Heart left ventricle (tissue), 13 donors: ENCODE results near the gene RNF123.

Experiments used
- POLR2A ChIP-seq, 2 donors: fragments of 450-650 bp; IDR thresholded peaks; one replicate each; pipeline ENCODE4 v1.6.1; 2017; ENCODE audit warnings: antibody characterized with exemption in 2 of 2, mild to moderate bottlenecking in 2 of 2, moderate library complexity in 2 of 2
- TF ChIP-seq, protein P1 (sequence below), 12 donors: fragments of 200-600 bp; sonication (generic) in 4 of 12; IDR thresholded peaks; one replicate each; pipeline versions ENCODE4 v1.5.0 to v1.8.0; 2018 to 2022; ENCODE audit warnings: antibody characterized with exemption in 12 of 12, mild to moderate bottlenecking in 5 of 12
- donor health status: ischemic (EF 13 %, LVEDD 7.1; RV severe dilation, severe dysfunction).
- donor health status: DM: no; HTN: yes; CAD: no.
- donor health status: DM: no; HTN: no; CAD: no.
- donor health status: ischemic (EF 25% LVEDD 6.9; RV normal size, moderate dysfunction).
- donor health status: ischemic (EF 25% LVEDD 5.7; RV mildly dilated, moderate dysfunction).
- donor health status: ischemic (EF 35%, LVEDD 5.7; RV mildly dilated, moderate dysfunction).
- donor health status: nonischemic (EF 11% LVEDD 7.7; RV severe dilation, severe dysfunction).
- donor health status: DM: yes; HTN: yes; CAD: no.
- donor health status: PGD.
- donor health status: ischemic (EF 29% LVEDD 5.4; RV normal size, mild dysfunction).
- donor health status: nonischemic (EF 23%, LVEDD 6.1; RV moderate dilation, normal function).

DNA sequence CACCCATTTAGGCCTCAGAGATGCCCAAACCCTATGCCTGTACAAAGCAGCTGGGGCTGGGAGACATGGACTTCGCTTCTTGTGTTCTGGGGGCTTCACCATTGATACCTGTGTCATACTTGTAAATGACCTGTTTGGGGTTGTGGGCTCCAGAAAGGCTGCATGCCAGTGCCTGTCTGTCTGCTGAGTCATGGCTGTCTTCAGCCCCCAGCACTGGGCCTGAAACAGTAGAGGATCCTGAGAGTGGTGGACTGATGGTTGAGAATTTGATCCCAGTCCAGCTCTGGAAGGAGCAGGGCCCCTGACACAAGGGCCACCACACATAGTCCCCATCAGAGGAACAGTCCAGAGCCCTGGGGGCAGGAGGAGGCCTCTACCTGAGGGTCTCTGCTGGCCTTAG, 39.8 kb upstream of the RNF123 start:
- TF ChIP-seq POLR2A (IDR thresholded peaks at IDR 0.05): no peak
- TF ChIP-seq, protein P1, sequence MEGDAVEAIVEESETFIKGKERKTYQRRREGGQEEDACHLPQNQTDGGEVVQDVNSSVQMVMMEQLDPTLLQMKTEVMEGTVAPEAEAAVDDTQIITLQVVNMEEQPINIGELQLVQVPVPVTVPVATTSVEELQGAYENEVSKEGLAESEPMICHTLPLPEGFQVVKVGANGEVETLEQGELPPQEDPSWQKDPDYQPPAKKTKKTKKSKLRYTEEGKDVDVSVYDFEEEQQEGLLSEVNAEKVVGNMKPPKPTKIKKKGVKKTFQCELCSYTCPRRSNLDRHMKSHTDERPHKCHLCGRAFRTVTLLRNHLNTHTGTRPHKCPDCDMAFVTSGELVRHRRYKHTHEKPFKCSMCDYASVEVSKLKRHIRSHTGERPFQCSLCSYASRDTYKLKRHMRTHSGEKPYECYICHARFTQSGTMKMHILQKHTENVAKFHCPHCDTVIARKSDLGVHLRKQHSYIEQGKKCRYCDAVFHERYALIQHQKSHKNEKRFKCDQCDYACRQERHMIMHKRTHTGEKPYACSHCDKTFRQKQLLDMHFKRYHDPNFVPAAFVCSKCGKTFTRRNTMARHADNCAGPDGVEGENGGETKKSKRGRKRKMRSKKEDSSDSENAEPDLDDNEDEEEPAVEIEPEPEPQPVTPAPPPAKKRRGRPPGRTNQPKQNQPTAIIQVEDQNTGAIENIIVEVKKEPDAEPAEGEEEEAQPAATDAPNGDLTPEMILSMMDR (IDR thresholded peaks at IDR 0.05): no peak
